Neuronal stem cell (in vitro differentiated cells): Measurements from ENCODE around the gene FMN2.

ENCODE experiments used
- DNase-seq: peaks from one replicate; pipeline ENCODE4 v3.0.0-alpha.2; 2013; ENCODE audit warnings: low spot score
- H2AFZ ChIP-seq: one replicate; pipeline ENCODE4 v1.6.1; 2013; ENCODE audit warnings: mild to moderate bottlenecking, low read length, inconsistent platforms
- H2AK5ac ChIP-seq: 2 replicates; pipeline ENCODE4 v1.6.1; 2013; ENCODE audit warnings: low read depth, mild to moderate bottlenecking, inconsistent platforms, low read length, moderate library complexity, mixed read lengths
- H2BK120ac ChIP-seq: 2 replicates; pipeline ENCODE4 v1.6.1; 2013; ENCODE audit warnings: low read depth, mild to moderate bottlenecking, inconsistent platforms, low read length, moderate library complexity, mixed read lengths
- H2BK12ac ChIP-seq: one replicate; pipeline ENCODE4 v1.6.1; 2013; ENCODE audit warnings: low read length, inconsistent platforms
- H2BK15ac ChIP-seq: 2 replicates; pipeline ENCODE4 v1.6.1; 2013; ENCODE audit warnings: mild to moderate bottlenecking, low read length, inconsistent platforms, mixed read lengths
- H2BK5ac ChIP-seq: one replicate; pipeline ENCODE4 v1.6.1; 2013; ENCODE audit warnings: inconsistent platforms, mild to moderate bottlenecking, low read length, moderate library complexity
- H3K14ac ChIP-seq: one replicate; pipeline ENCODE4 v1.6.1; 2013; ENCODE audit warnings: low read length, inconsistent platforms
- H3K18ac ChIP-seq: 2 replicates; pipeline ENCODE4 v1.6.1; 2013; ENCODE audit warnings: low read length, inconsistent platforms
- H3K23ac ChIP-seq: 2 replicates; pipeline ENCODE4 v1.6.1; 2013; ENCODE audit warnings: low read depth, mild to moderate bottlenecking, mixed read lengths, low read length, inconsistent platforms; ENCODE audit not compliant: poor library complexity
- H3K27ac ChIP-seq: replicated peaks from 3 replicates; pipeline ENCODE4 v1.5.1; 2013; ENCODE audit warnings: low read length, inconsistent platforms
- H3K27me3 ChIP-seq, 3 experiments: 2 replicates each; pipeline ENCODE4 v1.6.1; 2013; ENCODE audit warnings: low read length in 3 of 3, mild to moderate bottlenecking in 2 of 3, inconsistent platforms in 1 of 3, low read depth in 1 of 3, mixed read lengths in 1 of 3, moderate library complexity in 1 of 3; ENCODE audit not compliant: control insufficient read depth in 3 of 3, insufficient read depth in 3 of 3
- H3K36me3 ChIP-seq, 2 donors: replicated peaks in 1 of 2; 2 replicates each; pipeline ENCODE4 v1.6.1; 2013; ENCODE audit warnings: low read length in 2 of 2; ENCODE audit not compliant: control insufficient read depth in 2 of 2, insufficient read depth in 2 of 2
- H3K4ac ChIP-seq: 2 replicates; pipeline ENCODE4 v1.6.1; 2013; ENCODE audit warnings: inconsistent platforms, mild to moderate bottlenecking, low read length, moderate library complexity
- H3K4me1 ChIP-seq, 2 donors: 1 replicate in 1 of 2; 2 replicates in 1 of 2; pipeline ENCODE4 v1.6.1; 2013; ENCODE audit warnings: low read length in 2 of 2, low read depth in 1 of 2; ENCODE audit not compliant: control insufficient read depth in 2 of 2, insufficient read depth in 1 of 2
- H3K4me2 ChIP-seq: one replicate; pipeline ENCODE4 v1.6.1; 2013; ENCODE audit warnings: mild to moderate bottlenecking, low read length, inconsistent platforms; ENCODE audit not compliant: insufficient read depth, poor library complexity, severe bottlenecking
- H3K4me3 ChIP-seq, 2 donors: 2 replicates each; pipeline ENCODE4 v1.5.1; 2013; ENCODE audit warnings: low read length in 2 of 2, mild to moderate bottlenecking in 2 of 2, inconsistent platforms in 1 of 2, moderate library complexity in 1 of 2
- H3K79me1 ChIP-seq: one replicate; pipeline ENCODE4 v1.6.1; 2013; ENCODE audit warnings: low read depth, mild to moderate bottlenecking, inconsistent platforms, low read length, moderate library complexity
- H3K9ac ChIP-seq: one replicate; pipeline ENCODE4 v1.6.1; 2013; ENCODE audit warnings: mild to moderate bottlenecking, low read depth, low read length, inconsistent platforms; ENCODE audit not compliant: poor library complexity
- H3K9me3 ChIP-seq, 2 donors: replicated peaks in 1 of 2; 2 replicates each; pipeline versions ENCODE3 to v1.6.1; 2013; ENCODE audit warnings: low read length in 2 of 2, mild to moderate bottlenecking in 2 of 2, inconsistent platforms in 1 of 2, low read depth in 1 of 2, mixed read lengths in 1 of 2, moderate library complexity in 1 of 2; ENCODE audit not compliant: control insufficient read depth in 2 of 2, insufficient read depth in 1 of 2
- H4K8ac ChIP-seq: one replicate; pipeline ENCODE4 v1.6.1; 2013; ENCODE audit warnings: low read depth, mild to moderate bottlenecking, inconsistent platforms, low read length, moderate library complexity
- H4K91ac ChIP-seq: one replicate; pipeline ENCODE4 v1.6.1; 2013; ENCODE audit warnings: low read length, low read depth, mild to moderate bottlenecking, inconsistent platforms; ENCODE audit not compliant: poor library complexity
- WGBS, 2 donors: extraction: QIAGEN DNeasy Blood & Tissue Kit; methylation state at CpG; one replicate each; pipeline ENCODE4 v1.1.7; 2013; ENCODE audit warnings: missing lambda C conversion rate in 2 of 2, mixed read lengths in 1 of 2; ENCODE audit not compliant: insufficient read length in 2 of 2, insufficient replicate concordance in 1 of 2; ENCODE audit errors: extremely low coverage in 2 of 2; 5-methylcytosine and 5-hydroxymethylcytosine counted together

FMN2 gene

GRCh38 chr1:240399381-240399780 is 307.7 kb downstream of the FMN2 start:
- WGBS, 2 donors, result no CpG with 5 or more reads among the region's 6 CpGs
- DNase-seq, result no peak
- no peak overlapping the region for H3K18ac ChIP-seq

GRCh38 chr1:240401731-240402130 is 310.0 kb downstream of the FMN2 start:
- Histone ChIP-seq H3K9ac (no peak overlapping the region), H2BK12ac (no peak overlapping the region), H3K4me3 (no peak overlapping the region), H3K9me3 (no peaks in the 10 kb centered on the region), H3K79me1 (no peaks in the 10 kb centered on the region), H3K4ac (no peak overlapping the region), H3K27me3 (no peaks in the 10 kb centered on the region), H3K18ac (no peak overlapping the region), H3K4me2 (no peak overlapping the region), H3K14ac (no peak overlapping the region), H4K91ac (no peak overlapping the region), H3K27ac (no peak overlapping the region), H2AFZ (no peak overlapping the region), H2BK120ac (no peak overlapping the region), H2BK15ac (no peak overlapping the region), H3K23ac (no peak overlapping the region), H2BK5ac (no peak overlapping the region), H3K36me3 (no peaks in the 10 kb centered on the region), H2AK5ac (no peak overlapping the region), H4K8ac (no peak overlapping the region), H3K4me1 (peaks cover 0 to 2% of the 10 kb centered on the region in 2 donors)
- no peak for DNase-seq
- WGBS, 2 donors, result no CpG with 5 or more reads among the region's 4 CpGs

More at GRCh38 chr1:240399381-240399780, 307.7 kb downstream of the FMN2 start:
- no peaks in the 10 kb centered on the region for H3K27me3 ChIP-seq
- no peaks in the 10 kb centered on the region for H3K9me3 ChIP-seq
- H3K14ac ChIP-seq, result no peak overlapping the region
- no peak overlapping the region for H2BK120ac ChIP-seq
- no peak overlapping the region for H4K8ac ChIP-seq
- no peak overlapping the region for H2AFZ ChIP-seq
- no peaks in the 10 kb centered on the region for H3K79me1 ChIP-seq
- no peak overlapping the region for H3K4me3 ChIP-seq
- no peak overlapping the region for H2BK12ac ChIP-seq
- H3K4ac ChIP-seq, result no peak overlapping the region
- H3K23ac ChIP-seq, result no peak overlapping the region
- no peak overlapping the region for H2BK15ac ChIP-seq
- no peak overlapping the region for H3K9ac ChIP-seq
- no peaks in the 10 kb centered on the region for H3K36me3 ChIP-seq
- H3K27ac ChIP-seq, result no peak overlapping the region
- H2BK5ac ChIP-seq, result no peak overlapping the region
- H2AK5ac ChIP-seq, result no peak overlapping the region
- H3K4me1 ChIP-seq, result peaks cover 0 to 2% of the 10 kb centered on the region in 2 donors
- no peak overlapping the region for H3K4me2 ChIP-seq
- H4K91ac ChIP-seq, result no peak overlapping the region

- Histone ChIP-seq H3K18ac (no peak overlapping the region), H3K79me1 (no peaks in the 10 kb centered on the region), H3K4ac (no peak overlapping the region), H3K36me3 (no peaks in the 10 kb centered on the region), H3K4me2 (no peak overlapping the region), H2BK120ac (no peak overlapping the region), H3K27ac (no peak overlapping the region), H2BK12ac (no peak overlapping the region), H2AFZ (no peak overlapping the region), H2BK5ac (no peak overlapping the region), H3K14ac (no peak overlapping the region), H3K23ac (no peak overlapping the region), H3K4me3 (no peak overlapping the region), H3K9ac (no peak overlapping the region), H4K8ac (no peak overlapping the region), H2AK5ac (no peak overlapping the region), H4K91ac (no peak overlapping the region), H3K4me1 (peaks cover 0 to 2% of the 10 kb centered on the region in 2 donors), H2BK15ac (no peak overlapping the region), H3K9me3 (no peaks in the 10 kb centered on the region), H3K27me3 (no peaks in the 10 kb centered on the region)
- no peak for DNase-seq
- no CpG with 5 or more reads among the region's 4 CpGs for WGBS, 2 donors
These were observed 310.6 kb downstream of the FMN2 start for GRCh38 chr1:240402326-240402725.

- Histone ChIP-seq H2BK120ac (no peak overlapping the region), H3K79me1 (no peaks in the 10 kb centered on the region), H3K23ac (no peak overlapping the region), H3K9ac (no peak overlapping the region), H3K4me1 (peaks cover 0 to 2% of the 10 kb centered on the region in 2 donors), H3K4me2 (no peak overlapping the region), H2BK15ac (no peak overlapping the region), H2AFZ (no peak overlapping the region), H3K27me3 (no peaks in the 10 kb centered on the region), H3K27ac (no peak overlapping the region), H2BK5ac (no peak overlapping the region), H3K4me3 (no peak overlapping the region), H4K8ac (no peak overlapping the region), H2AK5ac (no peak overlapping the region), H3K36me3 (no peaks in the 10 kb centered on the region), H3K18ac (no peak overlapping the region), H3K4ac (no peak overlapping the region), H3K14ac (no peak overlapping the region), H3K9me3 (no peaks in the 10 kb centered on the region), H4K91ac (no peak overlapping the region), H2BK12ac (no peak overlapping the region)
- WGBS, 2 donors, result no CpG with 5 or more reads among the region's 4 CpGs
- DNase-seq, result no peak
These were observed 312.6 kb downstream of the FMN2 start for GRCh38 chr1:240404286-240404685.
